H1 (cell line): ENCODE data around the gene NNMT.

ENCODE experiments used
- CEBPB ChIP-seq: IDR thresholded peaks from 2 replicates; pipeline ENCODE4 v1.6.1; 2012; ENCODE audit warnings: low read depth, low read length
- CHD2 ChIP-seq: IDR thresholded peaks from 2 replicates; pipeline ENCODE4 v1.6.1; 2012; ENCODE audit warnings: low read length, improper control_type of control experiment
- EP300 ChIP-seq, 2 experiments: IDR thresholded peaks; 1 replicate in 1 of 2; 2 replicates in 1 of 2; pipeline ENCODE4 v1.6.1; 2011 to 2012; ENCODE audit warnings: low read depth in 2 of 2, low read length in 2 of 2, mild to moderate bottlenecking in 2 of 2, borderline replicate concordance in 1 of 2, inconsistent platforms in 1 of 2, moderate library complexity in 1 of 2
- JUN ChIP-seq: IDR thresholded peaks from 2 replicates; pipeline ENCODE4 v1.6.1; 2011; ENCODE audit warnings: low read depth, mild to moderate bottlenecking, improper control_type of control experiment, low read length
- POLR2A ChIP-seq, 2 experiments: IDR thresholded peaks; 1 replicate in 1 of 2; 2 replicates in 1 of 2; pipeline ENCODE4 v1.6.1; 2011; ENCODE audit warnings: low read depth in 2 of 2, low read length in 2 of 2, mild to moderate bottlenecking in 2 of 2; ENCODE audit errors: control extremely low read depth in 1 of 2
- RXRA ChIP-seq: IDR thresholded peaks from 2 replicates; pipeline ENCODE4 v1.6.1; 2011; ENCODE audit warnings: low read depth, mild to moderate bottlenecking, low read length, moderate library complexity; ENCODE audit not compliant: insufficient read depth
- TAF1 ChIP-seq: IDR thresholded peaks from 2 replicates; pipeline ENCODE4 v1.6.1; 2011; ENCODE audit warnings: mild to moderate bottlenecking, low read depth, low read length
- TF ChIP-seq, protein P1 (sequence below), 3 experiments: IDR thresholded peaks; 1 replicate in 2 of 3; 2 replicates in 1 of 3; pipeline versions ENCODE4 v1.5.1 to v1.6.1; 2011; ENCODE audit warnings: low read length in 3 of 3, mild to moderate bottlenecking in 3 of 3, inconsistent platforms in 2 of 3, low read depth in 1 of 3, moderate library complexity in 1 of 3; ENCODE audit not compliant: insufficient read depth in 1 of 3; ENCODE audit errors: control extremely low read depth in 1 of 3
- TF ChIP-seq, protein P2 (sequence below): IDR thresholded peaks from 2 replicates; pipeline ENCODE4 v1.6.1; 2012; ENCODE audit warnings: low read length, inconsistent platforms

DNA sequence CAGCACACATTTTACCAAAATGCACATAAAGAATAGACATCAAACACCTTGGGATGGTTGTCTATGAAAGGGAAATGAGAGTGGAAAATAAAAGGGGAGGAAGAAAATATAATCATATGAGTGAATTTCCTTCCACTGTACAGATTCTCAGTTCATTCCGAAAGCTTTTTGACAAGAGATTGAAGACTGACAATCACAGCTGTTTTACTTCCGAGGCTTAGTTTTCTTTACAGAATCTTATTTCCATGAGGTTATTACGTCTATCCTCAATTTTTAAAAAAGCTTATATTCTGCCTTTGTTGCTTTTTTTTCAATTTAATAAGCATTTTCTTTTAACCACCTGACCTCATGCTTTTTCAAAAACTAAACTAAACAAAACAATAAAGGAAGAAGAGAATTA, 12.8 kb upstream of the NNMT start:
- TF ChIP-seq CEBPB: no peak
- TF ChIP-seq, protein P1, sequence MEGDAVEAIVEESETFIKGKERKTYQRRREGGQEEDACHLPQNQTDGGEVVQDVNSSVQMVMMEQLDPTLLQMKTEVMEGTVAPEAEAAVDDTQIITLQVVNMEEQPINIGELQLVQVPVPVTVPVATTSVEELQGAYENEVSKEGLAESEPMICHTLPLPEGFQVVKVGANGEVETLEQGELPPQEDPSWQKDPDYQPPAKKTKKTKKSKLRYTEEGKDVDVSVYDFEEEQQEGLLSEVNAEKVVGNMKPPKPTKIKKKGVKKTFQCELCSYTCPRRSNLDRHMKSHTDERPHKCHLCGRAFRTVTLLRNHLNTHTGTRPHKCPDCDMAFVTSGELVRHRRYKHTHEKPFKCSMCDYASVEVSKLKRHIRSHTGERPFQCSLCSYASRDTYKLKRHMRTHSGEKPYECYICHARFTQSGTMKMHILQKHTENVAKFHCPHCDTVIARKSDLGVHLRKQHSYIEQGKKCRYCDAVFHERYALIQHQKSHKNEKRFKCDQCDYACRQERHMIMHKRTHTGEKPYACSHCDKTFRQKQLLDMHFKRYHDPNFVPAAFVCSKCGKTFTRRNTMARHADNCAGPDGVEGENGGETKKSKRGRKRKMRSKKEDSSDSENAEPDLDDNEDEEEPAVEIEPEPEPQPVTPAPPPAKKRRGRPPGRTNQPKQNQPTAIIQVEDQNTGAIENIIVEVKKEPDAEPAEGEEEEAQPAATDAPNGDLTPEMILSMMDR (IDR thresholded peaks at IDR 0.05; ENCODE audit: control extremely low read depth in 1 of 3, insufficient read depth in 1 of 3, low read depth in 1 of 3, low read length in 3 of 3): no peak
- TF ChIP-seq TAF1: no peak
- no peak for TF ChIP-seq EP300 (IDR thresholded peaks at IDR 0.05; ENCODE audit: borderline replicate concordance in 1 of 2, low read depth in 2 of 2, low read length in 2 of 2)
- no peak for TF ChIP-seq POLR2A (IDR thresholded peaks at IDR 0.05; ENCODE audit: control extremely low read depth in 1 of 2, low read depth in 2 of 2, low read length in 2 of 2)
- no peak for TF ChIP-seq JUN
- no peak for TF ChIP-seq CHD2
- TF ChIP-seq, protein P2, sequence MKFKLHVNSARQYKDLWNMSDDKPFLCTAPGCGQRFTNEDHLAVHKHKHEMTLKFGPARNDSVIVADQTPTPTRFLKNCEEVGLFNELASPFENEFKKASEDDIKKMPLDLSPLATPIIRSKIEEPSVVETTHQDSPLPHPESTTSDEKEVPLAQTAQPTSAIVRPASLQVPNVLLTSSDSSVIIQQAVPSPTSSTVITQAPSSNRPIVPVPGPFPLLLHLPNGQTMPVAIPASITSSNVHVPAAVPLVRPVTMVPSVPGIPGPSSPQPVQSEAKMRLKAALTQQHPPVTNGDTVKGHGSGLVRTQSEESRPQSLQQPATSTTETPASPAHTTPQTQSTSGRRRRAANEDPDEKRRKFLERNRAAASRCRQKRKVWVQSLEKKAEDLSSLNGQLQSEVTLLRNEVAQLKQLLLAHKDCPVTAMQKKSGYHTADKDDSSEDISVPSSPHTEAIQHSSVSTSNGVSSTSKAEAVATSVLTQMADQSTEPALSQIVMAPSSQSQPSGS: no peak
- no peak for TF ChIP-seq RXRA
